HCT116 (cell line): ENCODE data around the gene RNF41. TPM values are rescaled to one million over a fixed set of nuclear protein-coding genes. Genes with fewer than 3 reads are reported as not detected.

Experiments used
- ATAC-seq: fragments of 200-7000 bp; cut with Tn5 transposase; 2 replicates; pipeline ENCODE4 v1.9.1; 2020; ENCODE audit warnings: mild to moderate bottlenecking, moderate library complexity
- BruUV-seq: library from RNA; stranded (reverse); fragments of 400-500 nt; replicated peaks from 2 replicates; lab custom pipeline; 2021; lab: Mats Ljungman, UMichigan
- CTCF ChIA-PET: fragments of 300-600 bp; sonication (Branson Sonifier 250); formaldehyde crosslinking; loops from one replicate; lab custom pipeline; 2021; ENCODE audit warnings: antibody characterized with exemption; lab: Charles Lee
- POLR2A ChIA-PET: fragments of 300-600, 350-600 bp; sonication (Branson Sonifier 250); formaldehyde crosslinking; loops from one replicate; lab custom pipeline; 2021; ENCODE audit warnings: antibody characterized with exemption; lab: Charles Lee
- RAD21 ChIA-PET, 2 experiments: fragments of 300-600 bp; sonication (Branson Sonifier 250); formaldehyde crosslinking; loops; one replicate each; lab custom pipeline; 2023; ENCODE audit warnings: low total read pairs in 2 of 2; ENCODE audit not compliant: uncharacterized antibody in 2 of 2, unreplicated experiment in 2 of 2, low non-redundant PET in 1 of 2; lab: Charles Lee
- DNase-seq: peaks from one replicate; pipeline ENCODE4 v3.0.0-alpha.2; 2010; ENCODE audit warnings: low read depth, low spot score
- H2AFZ ChIP-seq: fragments of 200-600 bp; shearing (Covaris generic), sonication (generic); 2 replicates; pipeline ENCODE4 v1.6.1; 2017; ENCODE audit warnings: low read depth, mixed run types, mixed read lengths, antibody characterized with exemption, low read length; ENCODE audit not compliant: poor library complexity, severe bottlenecking
- H3K27ac ChIP-seq: 2 replicates; pipeline ENCODE4 v1.5.1; 2012; ENCODE audit warnings: low read depth, low read length
- H3K27me3 ChIP-seq: fragments of 200-600 bp; sonication (generic); 2 replicates; pipeline ENCODE4 v1.6.1; 2016; ENCODE audit warnings: mixed run types, low read length, mixed read lengths; ENCODE audit not compliant: insufficient read depth
- H3K36me3 ChIP-seq, 2 experiments: fragments of 200-500 bp in 1 of 2; fragments of 200-600 bp in 1 of 2; sonication (Bioruptor generic) in 1 of 2; sonication (generic) in 1 of 2; 2 replicates each; pipeline versions ENCODE4 v1.5.1 to v1.6.1; 2014 to 2016; ENCODE audit warnings: low read length in 2 of 2, inconsistent platforms in 1 of 2, mixed read lengths in 1 of 2, mixed run types in 1 of 2; ENCODE audit not compliant: insufficient read depth in 2 of 2, control insufficient read depth in 1 of 2
- H3K4me1 ChIP-seq, 2 experiments: fragments of 200-600 bp in 1 of 2; sonication (generic) in 1 of 2; 2 replicates each; pipeline versions ENCODE4 v1.5.1 to v1.6.1; 2012 to 2017; ENCODE audit warnings: low read length in 2 of 2, inconsistent platforms in 1 of 2, mild to moderate bottlenecking in 1 of 2, mixed read lengths in 1 of 2, mixed run types in 1 of 2, moderate library complexity in 1 of 2; ENCODE audit not compliant: insufficient read depth in 2 of 2, control insufficient read depth in 1 of 2
- H3K4me2 ChIP-seq: fragments of 200-600 bp; sonication (generic); 2 replicates; pipeline ENCODE4 v1.6.1; 2017; ENCODE audit warnings: mixed run types, low read length, mixed read lengths
- H3K4me3 ChIP-seq, 2 experiments: fragments of 200-600 bp in 1 of 2; sonication (generic) in 1 of 2; replicated peaks in 1 of 2; 2 replicates each; pipeline ENCODE4 v1.5.1; 2011 to 2016; ENCODE audit warnings: low read length in 2 of 2, control low read depth in 1 of 2, low read depth in 1 of 2, mild to moderate bottlenecking in 1 of 2, mixed read lengths in 1 of 2, mixed run types in 1 of 2
- H3K79me2 ChIP-seq: fragments of 200-600 bp; sonication (generic); 2 replicates; pipeline ENCODE4 v1.6.1; 2017; ENCODE audit warnings: mild to moderate bottlenecking, mixed run types, low read length, moderate library complexity, mixed read lengths; ENCODE audit not compliant: insufficient read depth
- H3K9ac ChIP-seq: fragments of 200-600 bp; sonication (generic); 2 replicates; pipeline ENCODE4 v1.6.1; 2016; ENCODE audit warnings: low read length, mixed read lengths
- H3K9me2 ChIP-seq: fragments of 200-600 bp; sonication (generic), shearing (Covaris generic); 2 replicates; pipeline ENCODE4 v1.6.1; 2017; ENCODE audit warnings: mixed run types, mild to moderate bottlenecking, moderate library complexity; ENCODE audit not compliant: insufficient read depth
- H3K9me3 ChIP-seq, 2 experiments: fragments of 200-500 bp in 1 of 2; fragments of 200-600 bp in 1 of 2; sonication (Bioruptor generic) in 1 of 2; sonication (generic) in 1 of 2; 2 replicates each; pipeline ENCODE4 v1.6.1; 2014 to 2017; ENCODE audit warnings: low read length in 2 of 2, mixed read lengths in 2 of 2, inconsistent platforms in 1 of 2, low read depth in 1 of 2, mild to moderate bottlenecking in 1 of 2, mixed run types in 1 of 2, moderate library complexity in 1 of 2; ENCODE audit not compliant: control insufficient read depth in 1 of 2, insufficient read depth in 1 of 2
- H4K20me1 ChIP-seq: fragments of 200-600 bp; sonication (generic), shearing (Covaris generic); 2 replicates; pipeline ENCODE4 v1.6.1; 2017; ENCODE audit warnings: mixed run types, mild to moderate bottlenecking, moderate library complexity; ENCODE audit not compliant: insufficient read depth
- ELF1 ChIP-seq: IDR thresholded peaks from 2 replicates; pipeline ENCODE4 v1.6.1; 2012; ENCODE audit warnings: low read depth, borderline replicate concordance
- FOSL1 ChIP-seq: IDR thresholded peaks from 2 replicates; pipeline ENCODE4 v1.6.1; 2012; ENCODE audit warnings: low read depth
- ZBTB33 ChIP-seq: IDR thresholded peaks from 2 replicates; pipeline ENCODE4 v1.6.1; 2011; ENCODE audit warnings: mild to moderate bottlenecking, low read length, moderate library complexity; ENCODE audit not compliant: insufficient replicate concordance; ENCODE audit errors: extremely low read depth
- ZNF274 ChIP-seq: fragments of 200-500 bp; sonication (Bioruptor generic); IDR thresholded peaks from 2 replicates; pipeline ENCODE4 v1.6.1; 2014; ENCODE audit warnings: mild to moderate bottlenecking, low read depth, low read length, inconsistent platforms
- intact Hi-C: fragments of 100-400 bp; cut with micrococcal nuclease; formaldehyde crosslinking; loops from 2 replicates; pipeline ENCODE4 v1.10.0; 2022
- total RNA-seq: library from RNA; stranded (reverse); gene quantifications from one replicate; pipeline ENCODE4 v1.2.1, GENCODE V29; 2021; ENCODE audit not compliant: unreplicated experiment

RNF41 gene
- total RNA-seq, 1 experiment from 2014 or later = 40.6 TPM

GRCh38 chr12:56258820-56259183 is 37.1 kb upstream of the RNF41 start:
- H3K9me3 ChIP-seq = no peaks in the 10 kb centered on the region
- H3K27ac ChIP-seq = peak overlapping the region; percentile 82
- ATAC-seq (no peak), DNase-seq (no peak)
- peaks cover 13 to 30% of the 10 kb centered on the region in 2 experiments; a peak in 3 of 4 replicates for H3K36me3 ChIP-seq
- no peaks in the 10 kb centered on the region for H3K27me3 ChIP-seq
- TF ChIP-seq ZBTB33 (no peak), ZNF274 (no peak), ELF1 (no peak), FOSL1 (no peak)
- peaks cover 26 to 52% of the 10 kb centered on the region in 2 experiments for H3K4me1 ChIP-seq
- peak overlapping the region; percentile 97 for H3K4me2 ChIP-seq
- intact Hi-C loops = loop anchor here (5.0 kb wide), 1 partner anchor 37 kb away; the partner anchor contains the start of genes NABP2 and RNF41
- peak overlapping the region; percentile 89 for H3K9ac ChIP-seq
- H4K20me1 ChIP-seq = no peaks in the 10 kb centered on the region
- H2AFZ ChIP-seq = peak overlapping the region; percentile 81
- POLR2A ChIA-PET = interaction anchor here (0.8 kb wide), 1 partner anchor 8 kb away, joined by 4 read pairs; the partner anchor contains the start of gene COQ10A
- peaks cover 29% of the 10 kb centered on the region for H3K79me2 ChIP-seq
- CTCF ChIA-PET = interaction anchor here (1.7 kb wide), 2 partner anchors 8 to 69 kb away, joined by 8 to 11 read pairs; partner anchors contain the start of genes COQ10A and SMARCC2
- peak overlapping the region; percentile 56 to 89 for H3K4me3 ChIP-seq
- H3K9me2 ChIP-seq = no peaks in the 10 kb centered on the region
- no TSS peak for BruUV-seq
- RAD21 ChIA-PET = no interaction called here
